ENCODE results near the gene COL26A1. TPM values are rescaled to one million over a fixed set of nuclear protein-coding genes. Genes with fewer than 3 reads are reported as not detected.

The COL26A1 gene
- total RNA-seq, 1 experiment from 2014 or later = 42.6 TPM

GRCh38 chr7:101537935-101538595, 175.4 kb downstream of the COL26A1 start:
- no peak overlapping the region for H3K14ac ChIP-seq (ENCODE audit: insufficient read depth, low read length)
- H3K79me2 ChIP-seq (ENCODE audit: insufficient read depth, low read length) = no peaks in the 10 kb centered on the region; the same call in 1 of the 2 replicates
- no peaks in the 10 kb centered on the region for H4K20me1 ChIP-seq (ENCODE audit: control insufficient read depth, insufficient read depth, insufficient read length)
- H4K91ac ChIP-seq (ENCODE audit: insufficient read length, low read depth, low read length) = no peak overlapping the region
- no peak overlapping the region for H2BK5ac ChIP-seq (ENCODE audit: insufficient read length, low read length)
- H3K4me1 ChIP-seq (ENCODE audit: insufficient read depth, low read length) = no peaks in the 10 kb centered on the region
- H3K4me2 ChIP-seq (ENCODE audit: insufficient read depth, insufficient read length, low read length) = no peak overlapping the region
- no peak overlapping the region for H3K18ac ChIP-seq (ENCODE audit: insufficient read length, low read depth, low read length)
- TF ChIP-seq, protein P1, sequence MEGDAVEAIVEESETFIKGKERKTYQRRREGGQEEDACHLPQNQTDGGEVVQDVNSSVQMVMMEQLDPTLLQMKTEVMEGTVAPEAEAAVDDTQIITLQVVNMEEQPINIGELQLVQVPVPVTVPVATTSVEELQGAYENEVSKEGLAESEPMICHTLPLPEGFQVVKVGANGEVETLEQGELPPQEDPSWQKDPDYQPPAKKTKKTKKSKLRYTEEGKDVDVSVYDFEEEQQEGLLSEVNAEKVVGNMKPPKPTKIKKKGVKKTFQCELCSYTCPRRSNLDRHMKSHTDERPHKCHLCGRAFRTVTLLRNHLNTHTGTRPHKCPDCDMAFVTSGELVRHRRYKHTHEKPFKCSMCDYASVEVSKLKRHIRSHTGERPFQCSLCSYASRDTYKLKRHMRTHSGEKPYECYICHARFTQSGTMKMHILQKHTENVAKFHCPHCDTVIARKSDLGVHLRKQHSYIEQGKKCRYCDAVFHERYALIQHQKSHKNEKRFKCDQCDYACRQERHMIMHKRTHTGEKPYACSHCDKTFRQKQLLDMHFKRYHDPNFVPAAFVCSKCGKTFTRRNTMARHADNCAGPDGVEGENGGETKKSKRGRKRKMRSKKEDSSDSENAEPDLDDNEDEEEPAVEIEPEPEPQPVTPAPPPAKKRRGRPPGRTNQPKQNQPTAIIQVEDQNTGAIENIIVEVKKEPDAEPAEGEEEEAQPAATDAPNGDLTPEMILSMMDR (conservative IDR thresholded peaks at IDR 0.05) = no peak
- no peak overlapping the region for H3T11ph ChIP-seq (ENCODE audit: low read length)
- WGBS (ENCODE audit: extremely low coverage, insufficient read length, low lambda C conversion rate) = no CpG with 5 or more reads among the region's 17 CpGs
- no peak overlapping the region for H3K27ac ChIP-seq (ENCODE audit: insufficient read length, low read depth, low read length)
- H2BK12ac ChIP-seq (ENCODE audit: insufficient read length, low read depth, low read length) = no peak overlapping the region
- no peak overlapping the region for H2AK5ac ChIP-seq (ENCODE audit: insufficient read length, low read length)
- no peak overlapping the region for H3K4me3 Mint-ChIP-seq
- H3K79me1 ChIP-seq (ENCODE audit: insufficient read depth, low read depth, low read length, poor library complexity, severe bottlenecking) = no peaks in the 10 kb centered on the region
- H4K8ac ChIP-seq (replicated peaks; ENCODE audit: insufficient read length, low read depth, low read length) = no peak overlapping the region
- no peak overlapping the region for H2AFZ ChIP-seq (ENCODE audit: low read length)
- no peaks in the 10 kb centered on the region for H3K27me3 ChIP-seq (ENCODE audit: insufficient read depth, low read length)
- no peak overlapping the region for H2BK20ac ChIP-seq (ENCODE audit: low read depth, low read length, poor library complexity, severe bottlenecking)
- no peaks in the 10 kb centered on the region; the same call in 1 of the 2 replicates for H3K27me3 Mint-ChIP-seq (ENCODE audit: low read depth)
- H3K4ac ChIP-seq (ENCODE audit: low read depth, low read length) = no peak overlapping the region
- no peak overlapping the region for H2BK120ac ChIP-seq (ENCODE audit: low read depth, low read length, poor library complexity, severe bottlenecking)
- peaks cover 0 to 8% (median 0%) of the 10 kb centered on the region in 3 experiments; a peak in 3 of 7 replicates for H3K36me3 Mint-ChIP-seq (ENCODE audit: insufficient read depth in 1 of 3, low read depth in 3 of 3)
- H3K23ac ChIP-seq (ENCODE audit: insufficient read length, low read depth, low read length) = no peak overlapping the region
- H3K23me2 ChIP-seq (ENCODE audit: insufficient read length, low read depth, low read length, poor library complexity, severe bottlenecking) = no peaks in the 10 kb centered on the region
- H3K9me3 Mint-ChIP-seq = no peaks in the 10 kb centered on the region
- H3K4me1 Mint-ChIP-seq = peaks cover 2 to 10% of the 10 kb centered on the region in 2 experiments
- H4K5ac ChIP-seq (ENCODE audit: insufficient read length, low read depth, low read length) = no peak overlapping the region
- no peak for DNase-seq
- H3K56ac ChIP-seq (ENCODE audit: insufficient read length, low read depth, low read length) = no peak overlapping the region
- no peak overlapping the region for H2BK15ac ChIP-seq (ENCODE audit: low read depth, low read length)
- H3K9me3 ChIP-seq (ENCODE audit: control insufficient read depth, low read depth, low read length) = no peaks in the 10 kb centered on the region
- no peak overlapping the region for H3K9ac ChIP-seq (ENCODE audit: extremely low read depth, insufficient read length, low read length)
- H3K27ac Mint-ChIP-seq = peak overlapping the region in 2 of 3 experiments; percentile 66 to 98; a peak in 2 of 7 replicates
